Middle frontal gyrus (tissue), 1 donor: ENCODE measurements around the gene ZNF688.

Experiments used
- DNase-seq: peaks from one replicate; pipeline ENCODE4 v3.0.0-alpha.2; 2015; ENCODE audit warnings: low spot score; ENCODE audit errors: extremely low spot score

ZNF688 gene

DNA sequence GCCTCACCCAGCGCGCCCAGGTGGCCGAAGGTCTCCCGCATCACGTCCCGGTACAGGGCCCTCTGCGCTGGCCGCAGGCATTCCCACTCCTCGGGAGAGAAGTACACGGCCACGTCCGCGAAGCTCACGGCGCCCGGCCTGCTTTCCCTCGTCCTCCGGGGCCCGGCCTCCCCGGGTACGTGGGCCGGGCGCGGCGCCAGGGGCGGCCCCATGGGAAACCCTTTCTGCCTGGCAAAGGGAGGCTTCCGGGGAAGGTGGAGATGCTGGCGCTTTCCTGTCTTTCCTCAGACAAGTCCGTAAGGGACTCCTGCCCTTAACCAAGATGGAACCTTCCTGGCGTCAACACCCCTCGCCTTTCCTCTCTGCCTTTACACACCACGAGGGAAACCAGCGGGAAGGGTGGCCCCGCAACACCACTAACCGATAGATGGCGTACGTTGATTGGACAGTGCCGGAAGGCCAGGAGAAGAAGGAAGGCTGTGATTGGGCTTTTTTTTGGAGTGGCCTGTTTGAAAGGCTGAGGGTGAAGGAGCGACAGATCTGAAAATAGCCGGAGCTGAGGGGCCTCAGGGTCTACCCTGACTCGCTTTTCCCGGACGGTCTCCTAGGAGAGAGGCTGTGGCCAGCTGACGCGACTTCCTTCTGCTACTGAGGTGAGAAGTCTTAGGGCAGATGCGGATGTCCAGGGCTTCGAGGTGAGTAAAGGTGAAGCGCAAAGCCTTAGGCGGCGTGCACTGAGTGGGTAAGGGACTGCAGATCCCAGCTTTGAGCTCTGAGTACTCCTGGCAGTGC, 14.1 kb upstream of the ZNF688 start, which contains the start of gene ZNF785:
Gene ZNF785, minus strand, starts transcription at position 298 of the 792 bp plus-strand sequence. Its CDS starts 86 bp downstream, at position 212.
- peak; percentile 96 for DNase-seq

DNA sequence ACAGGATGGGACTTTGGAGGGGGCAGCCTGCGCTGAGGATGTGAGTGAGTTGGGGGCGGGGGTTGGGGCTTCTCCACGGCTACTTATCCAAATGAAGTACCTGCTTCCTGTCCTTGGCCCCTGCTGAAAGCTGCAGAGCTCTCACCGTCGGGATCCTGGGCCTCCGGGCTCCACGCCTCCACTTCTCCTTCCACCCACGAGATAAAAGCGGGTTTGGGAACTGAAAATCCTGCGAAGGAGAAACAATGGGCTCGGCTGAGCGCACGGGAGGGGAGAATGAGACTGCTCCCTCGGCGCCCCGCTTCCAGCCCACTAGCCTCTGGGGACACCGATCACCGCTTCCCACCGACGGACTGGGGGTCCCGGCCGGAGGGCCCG, 13.5 kb upstream of the ZNF688 start:
- no peak for DNase-seq

DNA sequence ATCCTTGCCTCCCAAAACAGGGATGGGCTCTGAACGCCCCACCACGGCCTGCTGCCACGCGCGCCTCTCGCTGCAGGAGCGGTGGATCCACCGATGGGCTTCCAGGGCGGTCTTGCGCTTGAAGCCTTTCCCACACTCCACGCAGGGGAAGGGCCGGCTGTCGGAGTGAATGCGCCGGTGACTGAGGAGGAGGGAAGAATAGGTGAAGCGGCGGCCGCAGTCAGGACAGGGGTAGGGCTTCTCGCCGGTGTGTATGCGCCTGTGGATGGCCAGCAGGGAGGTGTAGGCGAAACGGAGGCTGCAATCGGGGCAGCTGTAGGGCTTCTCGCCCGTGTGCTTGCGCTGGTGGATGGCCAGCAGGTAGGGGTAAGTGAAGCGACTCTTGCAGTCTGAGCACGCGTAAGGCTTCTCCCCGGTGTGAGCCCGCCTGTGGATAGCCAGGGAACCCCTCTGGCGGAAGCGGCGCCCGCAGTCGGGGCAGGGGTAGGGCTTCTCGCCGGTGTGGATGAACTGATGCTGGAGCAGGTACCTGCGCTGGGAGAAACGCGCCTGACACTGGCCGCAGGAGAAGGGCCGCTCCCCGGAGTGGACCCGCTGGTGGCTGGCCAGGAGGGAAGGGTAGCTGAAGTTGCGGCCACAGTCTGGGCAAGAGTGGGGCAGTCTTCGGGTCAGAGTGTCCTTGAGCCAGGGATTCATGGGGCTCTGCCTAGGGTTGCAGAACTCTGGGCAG, 11.3 kb upstream of the ZNF688 start:
- no peak for DNase-seq

DNA sequence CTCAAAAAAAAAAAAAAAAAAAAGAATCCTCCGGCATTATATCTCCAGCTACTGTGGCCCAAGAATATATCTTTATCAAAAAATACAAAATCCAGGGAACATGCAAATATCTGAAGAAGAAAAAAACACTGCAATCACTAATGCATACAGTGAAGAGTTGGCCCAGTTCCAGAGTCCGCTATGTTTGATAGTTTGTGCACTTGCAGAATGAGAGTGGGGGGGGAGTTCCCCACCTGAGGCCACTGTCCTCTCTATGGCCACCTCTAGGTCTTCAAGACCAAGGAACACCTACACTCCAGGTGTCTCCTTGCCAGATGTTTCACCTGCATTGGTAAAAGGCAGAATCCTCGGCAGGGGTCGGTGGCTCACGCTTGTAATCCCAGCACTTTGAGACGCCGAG, 9.9 kb upstream of the ZNF688 start:
- DNase-seq = no peak

DNA sequence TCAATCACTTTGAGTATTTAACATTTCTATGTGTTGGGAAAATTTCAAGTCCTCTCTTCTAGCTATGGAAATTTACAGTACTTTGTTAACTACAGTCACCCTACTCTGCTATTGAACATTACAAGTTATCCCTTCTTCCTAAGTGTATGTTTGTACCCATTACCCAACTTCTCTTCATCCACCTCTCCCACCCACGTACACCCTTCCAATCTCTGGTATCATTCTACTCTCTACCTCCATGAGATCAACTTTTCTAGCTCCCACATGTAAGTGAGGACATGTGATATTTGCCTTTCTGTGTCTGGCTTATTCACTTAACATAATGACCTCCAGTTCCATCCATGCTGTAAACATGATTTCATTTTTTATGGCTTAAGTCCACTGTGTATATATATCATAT, 3.2 kb upstream of the ZNF688 start:
- DNase-seq = no peak

DNA sequence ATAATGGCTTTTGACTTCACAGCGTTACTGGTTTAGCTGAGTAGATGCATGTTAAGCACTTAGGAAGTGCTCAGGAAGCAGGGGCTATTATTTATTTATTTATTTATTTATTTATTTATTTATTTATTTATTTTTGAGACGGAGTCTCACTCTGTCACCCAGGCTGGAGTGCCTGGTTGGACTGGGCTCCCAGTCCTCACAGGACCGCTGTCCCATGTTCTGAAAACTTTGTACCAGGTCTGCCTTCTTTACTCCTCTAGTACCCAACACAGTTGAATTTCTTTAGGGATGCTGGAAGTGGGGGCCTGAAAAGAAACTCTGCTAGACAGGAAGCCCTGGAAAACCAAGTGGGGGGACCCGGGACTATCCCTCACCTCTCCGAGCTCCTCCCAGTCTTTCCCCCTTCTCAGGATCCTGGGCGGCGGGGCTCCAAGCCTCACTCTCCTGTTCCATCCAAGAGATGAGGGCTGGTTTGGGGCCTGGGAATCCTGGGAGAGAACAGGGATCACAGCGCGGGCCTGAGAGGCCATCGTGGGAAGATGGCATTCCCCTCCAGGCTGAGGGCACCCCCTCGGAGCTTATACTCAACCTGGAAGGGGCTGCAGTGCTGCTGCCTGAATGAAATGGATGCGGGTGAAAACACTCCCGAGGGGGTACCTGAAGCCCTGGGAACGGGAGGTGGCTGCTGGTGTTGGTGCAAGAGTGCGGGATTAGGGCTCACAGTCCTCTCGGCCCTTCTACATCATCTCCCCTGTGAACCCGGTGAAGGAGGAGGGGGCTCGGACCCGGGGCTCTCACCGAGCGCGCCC, 674 bp downstream of the ZNF688 start:
- no peak for DNase-seq

DNA sequence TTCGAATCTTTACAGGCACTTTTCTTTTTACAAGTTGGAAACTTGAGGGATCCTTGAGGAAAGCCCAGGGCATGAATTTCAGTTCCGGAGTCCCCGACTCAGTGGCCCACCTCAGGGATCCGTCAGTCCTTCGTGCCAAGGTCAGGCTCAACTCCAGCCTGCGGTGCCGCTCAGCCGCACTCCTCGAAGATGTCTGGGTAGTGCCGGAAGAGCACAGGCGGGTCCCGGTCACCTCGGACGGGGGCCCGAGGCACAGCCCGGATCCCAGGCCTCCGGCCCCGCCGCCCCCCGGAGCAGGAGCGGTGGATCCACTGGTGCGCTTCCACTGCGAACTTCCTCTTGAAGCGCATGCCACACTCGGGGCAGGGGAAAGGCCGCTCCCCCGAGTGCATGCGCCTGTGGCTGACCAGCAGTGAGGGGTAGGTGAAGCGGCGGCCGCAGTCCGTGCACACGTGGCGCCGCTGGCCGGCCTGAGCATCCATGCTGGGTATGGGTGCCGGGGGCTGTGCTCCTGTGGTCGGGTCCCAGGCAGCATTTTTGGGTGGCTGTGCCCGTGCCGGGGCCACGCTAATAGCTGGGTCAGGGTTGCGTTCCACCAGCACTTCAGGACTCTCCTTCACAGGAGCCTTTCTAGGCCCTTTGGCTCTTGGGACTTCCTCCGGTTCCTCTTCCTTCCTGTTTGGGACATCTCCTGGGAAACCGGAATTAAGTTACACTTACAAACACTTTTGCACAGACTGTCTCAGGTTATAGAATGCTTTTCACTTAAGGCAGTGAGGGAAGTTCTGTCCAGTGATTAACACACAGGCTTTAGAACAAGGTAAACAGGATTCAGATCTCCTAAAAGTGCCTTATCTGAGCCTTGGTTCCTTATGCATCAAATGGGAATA, 1.5 kb downstream of the ZNF688 start:
- no peak for DNase-seq

DNA sequence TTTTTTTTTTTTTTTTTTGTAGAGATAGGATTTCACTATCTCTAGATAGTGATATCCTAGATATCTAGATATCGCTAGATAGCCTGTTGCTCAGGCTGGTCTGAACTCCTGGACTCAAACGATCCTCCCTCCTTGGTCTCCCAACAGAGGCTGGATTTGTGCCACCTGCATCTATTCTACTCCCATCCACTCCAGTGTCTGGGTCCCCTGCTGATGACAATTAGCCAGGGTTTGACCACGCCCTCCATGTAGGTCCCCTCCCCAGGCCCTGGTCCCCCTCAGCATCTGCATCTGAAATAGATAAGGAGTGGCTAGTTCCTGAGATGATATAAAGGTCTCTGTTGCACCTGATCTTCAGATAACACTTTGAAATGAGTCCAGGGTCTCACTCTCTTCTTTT, 2.2 kb downstream of the ZNF688 start:
- no peak for DNase-seq

DNA sequence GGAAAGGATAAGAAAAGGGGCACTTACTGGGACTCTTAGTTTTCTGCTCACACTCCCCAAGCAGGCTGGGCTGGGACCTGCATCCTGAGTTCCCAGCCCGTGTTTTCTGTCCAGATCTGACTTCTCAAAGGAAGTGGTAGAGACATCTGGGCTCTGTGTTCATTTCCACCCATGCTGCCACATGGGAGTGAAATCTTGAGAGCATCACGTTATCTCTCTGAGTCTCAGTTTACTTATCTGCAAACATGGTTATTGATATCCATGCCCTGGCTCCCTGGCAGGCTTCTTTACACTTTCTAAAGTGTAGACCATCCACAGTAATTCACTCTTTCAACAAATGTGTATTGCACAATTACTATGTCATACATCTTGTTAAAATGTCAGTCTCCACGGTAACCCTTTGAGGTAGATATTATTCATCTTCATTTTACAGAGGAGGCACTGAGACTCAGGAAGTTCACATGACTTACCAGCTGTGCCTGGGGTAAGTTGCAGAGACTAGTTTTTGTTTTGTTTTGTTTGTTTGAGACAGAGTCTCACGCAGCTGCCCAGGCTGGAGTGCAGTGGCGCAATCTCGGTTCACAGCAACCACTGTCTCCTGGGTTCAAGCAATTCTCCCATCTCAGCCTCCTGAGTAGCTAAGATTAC, 3.4 kb downstream of the ZNF688 start:
- no peak for DNase-seq

DNA sequence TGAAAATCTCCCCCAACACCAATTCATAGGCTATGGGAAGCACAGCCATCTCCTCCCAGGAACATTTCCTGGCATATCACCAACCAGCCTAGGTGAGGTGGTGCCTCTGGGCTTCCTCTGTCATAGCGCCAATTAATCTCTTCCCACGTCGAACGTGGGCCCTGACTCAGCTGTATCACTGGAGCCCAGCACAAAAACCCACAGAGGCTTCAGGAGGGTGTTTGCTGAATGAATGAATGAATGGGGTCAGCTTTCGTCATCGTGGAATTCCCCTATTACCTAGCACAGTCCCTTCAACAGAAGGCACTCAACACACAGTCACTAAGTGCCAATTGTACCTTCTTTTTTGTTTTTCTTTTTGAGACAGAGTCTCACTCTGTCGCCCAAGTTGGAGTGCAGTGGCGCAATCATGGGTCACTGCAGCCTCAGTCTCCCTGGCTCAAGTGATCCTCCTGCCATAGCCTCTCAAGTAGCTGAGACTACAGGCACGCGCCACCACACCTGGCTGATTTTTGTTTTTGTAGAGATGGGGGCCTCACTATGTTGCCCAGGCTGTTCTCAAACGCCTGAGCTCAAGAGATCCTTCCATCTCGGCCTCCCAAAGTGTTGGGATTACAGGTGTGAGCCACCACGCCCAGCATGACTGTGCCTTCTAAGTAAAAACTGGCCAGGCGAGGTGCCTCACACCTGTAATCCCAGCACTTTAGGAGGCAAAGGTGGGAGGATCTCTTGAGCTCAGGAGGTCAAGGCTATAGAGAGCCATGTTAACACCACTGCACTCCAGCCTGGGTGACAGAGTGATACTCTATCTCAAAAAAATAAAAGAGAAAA, 4.1 kb downstream of the ZNF688 start:
- DNase-seq = no peak

DNA sequence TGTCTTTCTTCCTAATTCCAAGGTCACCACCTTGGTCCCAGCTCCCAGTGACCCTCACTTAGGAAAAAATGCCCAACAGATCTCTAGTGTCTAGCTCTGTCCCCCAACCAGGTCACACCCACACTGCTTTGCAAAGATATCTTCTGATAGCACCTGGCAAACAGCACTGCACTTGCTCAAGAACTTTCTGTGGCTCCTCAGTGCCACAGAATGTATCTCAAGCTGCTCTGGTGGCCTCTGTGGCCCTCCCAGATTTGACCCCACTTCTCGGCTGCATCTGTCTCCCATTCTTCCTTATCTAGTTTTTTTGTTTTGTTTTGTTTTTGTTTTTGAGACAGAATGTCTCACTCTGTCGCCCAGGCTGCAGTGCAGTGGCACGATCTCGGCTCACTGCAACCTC, 5.0 kb downstream of the ZNF688 start:
- DNase-seq = no peak

DNA sequence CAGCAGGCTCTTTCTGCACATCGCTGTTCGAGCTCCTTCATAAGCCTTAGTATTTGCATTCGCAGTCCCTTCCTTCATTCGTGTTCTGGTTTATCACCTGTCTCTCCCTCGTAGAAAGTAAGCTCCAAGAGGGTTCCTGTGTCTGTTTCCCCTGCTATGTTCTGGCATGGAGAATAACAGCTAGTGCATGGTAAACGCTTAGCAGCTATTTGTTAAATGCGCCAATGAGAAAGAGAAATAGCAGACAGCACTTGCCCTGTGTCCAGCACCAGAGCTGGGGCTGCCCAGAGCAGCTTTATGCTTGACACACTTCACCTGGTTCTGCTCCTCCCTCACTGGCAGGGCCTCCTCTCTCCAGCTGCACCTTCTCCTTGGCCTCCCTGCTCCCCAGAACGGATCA, 5.5 kb downstream of the ZNF688 start:
- no peak for DNase-seq

DNA sequence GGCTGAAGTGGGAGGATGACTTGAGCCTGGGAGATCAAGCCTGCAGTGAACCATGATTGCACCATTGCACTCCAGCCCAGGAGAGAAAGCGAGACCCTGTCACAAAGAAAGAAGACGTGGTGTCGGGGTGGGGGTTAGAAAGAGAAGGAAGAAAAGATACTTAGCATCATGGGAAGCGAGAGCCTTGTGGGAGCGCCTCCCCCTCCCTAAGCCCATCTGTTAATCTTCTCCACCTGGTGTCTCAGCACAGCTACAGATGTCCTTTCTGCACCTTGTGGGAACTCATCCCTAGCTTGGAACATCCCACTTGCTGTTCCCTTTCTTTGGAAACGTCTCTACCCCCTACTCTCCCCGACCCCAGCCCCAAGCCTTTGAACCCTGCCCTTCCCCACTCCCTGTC, 6.0 kb downstream of the ZNF688 start:
- DNase-seq = no peak

DNA sequence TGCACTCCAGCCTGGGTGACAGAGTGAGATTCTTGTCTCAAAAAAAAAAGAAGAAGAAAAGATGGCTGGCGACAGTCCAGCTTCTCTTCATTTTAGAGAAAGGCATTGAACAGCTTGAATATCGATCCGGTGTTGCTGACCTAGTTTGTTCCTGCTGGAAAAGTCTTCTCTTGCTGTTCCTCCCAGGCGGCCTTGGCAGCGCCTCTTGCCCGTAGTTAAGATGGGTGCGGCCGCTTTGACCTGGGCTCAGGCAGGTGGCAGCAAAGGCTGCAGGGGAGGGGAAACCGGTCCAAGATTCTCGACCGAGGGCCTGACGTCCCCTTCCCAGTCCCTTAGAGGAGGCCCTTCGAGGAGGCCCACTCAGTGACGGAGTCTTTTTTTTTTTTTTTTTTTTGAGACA, 9.5 kb downstream of the ZNF688 start:
- no peak for DNase-seq

DNA sequence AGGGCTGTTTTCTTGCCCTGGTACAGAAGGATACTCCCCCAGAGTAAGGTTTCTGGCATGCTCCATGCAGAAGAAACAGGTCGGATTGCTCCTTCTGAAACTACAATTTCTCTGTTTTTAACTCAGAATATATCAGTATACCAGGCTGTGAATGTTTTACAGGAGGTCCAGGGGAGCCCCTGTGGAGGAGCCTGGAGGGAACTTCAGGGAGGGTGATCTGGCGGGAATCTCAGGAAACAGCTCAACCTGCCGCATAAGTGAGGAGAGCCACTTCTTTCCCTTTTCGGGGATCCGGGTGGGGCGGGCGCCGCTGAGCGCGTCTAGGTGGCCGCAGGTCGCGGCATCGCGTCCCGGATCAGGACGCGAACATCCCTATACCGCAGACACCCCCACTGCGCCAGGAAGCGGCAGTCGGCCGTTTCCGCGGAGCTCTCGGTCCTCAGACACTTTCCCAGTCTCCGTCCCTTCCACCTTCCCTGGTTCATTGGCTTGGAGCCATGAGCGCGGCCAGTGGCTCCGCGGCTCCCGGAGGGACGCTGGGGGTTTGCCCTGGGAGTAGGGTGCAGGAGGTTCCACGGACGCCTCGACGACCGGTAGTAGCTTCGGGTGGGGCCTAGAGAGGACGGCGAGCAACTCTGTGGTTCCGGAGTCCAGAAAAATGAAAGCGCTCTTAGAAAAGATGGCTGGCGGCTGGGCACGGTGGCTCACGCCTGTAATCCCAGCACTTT, 10.3 kb downstream of the ZNF688 start:
- DNase-seq = no peak

DNA sequence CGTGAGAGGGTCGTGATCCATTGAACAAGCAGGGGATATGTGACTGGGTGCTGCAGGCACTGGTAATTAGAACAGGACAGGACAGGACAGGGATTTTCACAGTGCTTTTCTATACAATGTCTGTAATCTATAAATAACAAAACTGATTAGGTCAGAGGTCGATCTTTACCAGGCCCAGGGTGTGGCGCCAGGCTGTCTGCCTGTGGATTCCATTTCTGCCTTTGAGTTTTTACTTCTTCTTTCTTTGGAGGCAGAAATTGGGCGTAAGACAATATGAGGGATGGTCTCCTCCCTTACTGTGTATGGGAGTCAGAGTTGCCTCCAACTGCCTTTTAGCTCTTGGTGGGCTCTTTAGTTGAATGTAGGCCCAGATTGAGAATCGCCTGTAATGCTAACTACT, 11.8 kb downstream of the ZNF688 start:
- no peak for DNase-seq

DNA sequence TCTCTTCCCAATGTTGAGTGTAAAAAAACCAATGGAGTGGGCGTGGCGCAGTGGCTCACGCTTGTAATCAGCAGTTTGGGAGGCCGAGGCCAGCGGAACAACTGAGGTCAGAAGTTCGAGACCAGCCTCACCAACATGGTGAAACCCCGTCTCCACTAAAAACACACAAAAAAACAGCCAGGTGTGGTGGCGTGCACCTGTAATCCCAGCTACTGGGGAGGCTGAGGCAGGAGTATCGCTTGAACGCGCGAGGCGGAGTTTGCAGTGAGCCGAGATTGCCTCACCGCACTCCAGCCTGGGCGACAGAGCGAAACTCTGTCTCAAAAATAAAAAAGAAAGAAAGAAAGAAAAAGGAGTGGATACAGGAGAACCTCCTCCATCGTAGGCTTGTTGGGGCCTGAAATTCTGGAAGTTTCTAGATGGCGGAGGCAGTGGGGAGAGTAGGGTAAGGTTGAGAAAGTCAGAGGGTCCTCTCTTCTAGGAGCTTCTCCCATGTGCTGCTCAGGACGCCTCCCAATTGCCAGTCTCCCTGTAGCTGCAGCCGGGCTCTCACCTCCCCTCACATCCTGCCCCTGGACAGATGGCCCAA, 12.6 kb downstream of the ZNF688 start:
- DNase-seq = no peak

DNA sequence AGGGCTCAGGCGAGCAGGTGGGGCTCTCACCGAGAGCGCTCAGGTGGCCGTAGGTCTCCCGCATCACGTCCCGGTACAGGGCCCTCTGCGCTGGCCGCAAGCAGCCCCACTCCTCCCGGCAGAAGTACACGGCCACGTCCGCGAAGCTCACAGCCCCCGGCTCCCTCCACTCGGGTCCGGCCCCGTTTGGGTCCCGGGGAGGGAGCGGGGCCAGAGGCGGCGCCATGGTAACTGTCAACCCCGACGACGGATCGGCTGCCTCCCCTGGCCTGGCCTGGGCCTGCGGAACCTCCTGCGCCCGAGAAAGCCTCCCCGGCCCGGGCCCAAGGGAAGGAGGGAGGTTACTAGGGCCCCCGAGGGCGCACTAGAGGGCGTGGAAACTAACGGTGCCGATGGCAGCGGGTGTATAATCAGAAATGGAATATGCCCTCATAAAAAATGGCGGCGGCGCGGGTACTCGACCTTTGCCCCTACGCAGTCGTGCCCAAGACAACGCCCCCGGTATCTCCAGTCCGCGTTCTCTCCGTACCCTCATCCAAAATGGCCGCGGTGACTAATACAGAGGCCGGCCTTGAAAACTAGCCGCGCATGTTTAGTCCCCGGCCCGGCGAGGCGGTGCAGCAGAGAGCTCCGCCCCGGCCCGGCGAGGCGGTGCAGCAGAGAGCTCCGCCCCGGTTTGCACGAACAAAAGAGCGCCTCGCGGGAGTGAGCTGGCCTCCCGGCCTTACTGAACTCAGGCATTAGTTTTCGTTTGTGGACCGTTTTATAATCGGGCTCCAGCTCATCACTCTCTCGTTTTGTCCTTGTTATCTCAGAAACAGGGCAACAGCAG, 13.3 kb downstream of the ZNF688 start, which contains the start of gene ZNF764:
Gene ZNF764, minus strand, starts transcription at position 418 of the 832 bp plus-strand sequence. Its CDS starts 192 bp downstream, at position 226.
- DNase-seq = peak; percentile 99
